Bronchial epithelial cell (primary cell): ENCODE data around the gene LRCH3. TPM values are rescaled to one million over a fixed set of nuclear protein-coding genes. Genes with fewer than 3 reads are reported as not detected.

Experiments used
- DNase-seq: peaks from one replicate; pipeline ENCODE4 v3.0.0-alpha.2; 2010; ENCODE audit warnings: low read depth
- FAIRE-seq: peaks from 2 replicates; lab custom pipeline; 2011; peaks lifted over from hg19 to GRCh38; lab: Jason Lieb, UNC
- H3K27me3 ChIP-seq: 2 replicates; pipeline ENCODE4 v1.5.1; 2011; ENCODE audit warnings: low read length; ENCODE audit not compliant: control insufficient read depth, insufficient read depth
- H3K36me3 ChIP-seq: 2 replicates; pipeline ENCODE4 v1.5.1; 2011; ENCODE audit warnings: low read length; ENCODE audit not compliant: control insufficient read depth, insufficient read depth
- H3K4me3 ChIP-seq: 2 replicates; pipeline ENCODE4 v1.5.1; 2011; ENCODE audit warnings: mild to moderate bottlenecking, low read depth, low read length, control low read depth
- CTCF ChIP-seq: IDR thresholded peaks from 2 replicates; pipeline ENCODE4 v1.5.1; 2011; ENCODE audit warnings: mild to moderate bottlenecking, moderate library complexity, low read length, control low read depth, inconsistent platforms; ENCODE audit not compliant: insufficient read depth, severe bottlenecking
- total RNA-seq: library from RNA; depleted of rRNA; stranded (reverse); fragments of >200 nt; gene quantifications from 2 replicates; pipeline ENCODE4 v1.2.1, GENCODE V29; 2014

Gene LRCH3
- total RNA-seq, 1 donor from 2014 or later: 25.5 TPM

GRCh38 chr3:197888511-197888910, 97.5 kb downstream of the LRCH3 start:
- DNase-seq: peak; percentile 33
- no peaks in the 10 kb centered on the region for H3K27me3 ChIP-seq
- H3K4me3 ChIP-seq: no peak overlapping the region
- no peak for FAIRE-seq
- peaks cover 3% of the 10 kb centered on the region for H3K36me3 ChIP-seq
- TF ChIP-seq CTCF: no peak

GRCh38 chr3:197889204-197889930, 98.3 kb downstream of the LRCH3 start:
- no peaks in the 10 kb centered on the region for H3K36me3 ChIP-seq
- DNase-seq (peak; percentile 90), FAIRE-seq (peak; percentile 64)
- no peak for TF ChIP-seq CTCF
- no peak overlapping the region for H3K4me3 ChIP-seq
- H3K27me3 ChIP-seq: no peaks in the 10 kb centered on the region

- no peak for FAIRE-seq
Observed at GRCh38 chr3:197890693-197891092, 99.6 kb downstream of the LRCH3 start.

GRCh38 chr3:197892162-197892561, 101.1 kb downstream of the LRCH3 start:
- Histone ChIP-seq H3K27me3 (no peaks in the 10 kb centered on the region), H3K36me3 (no peaks in the 10 kb centered on the region), H3K4me3 (no peak overlapping the region)
- DNase-seq (no peak), FAIRE-seq (no peak)
- TF ChIP-seq CTCF: no peak

More at GRCh38 chr3:197890693-197891092, 99.6 kb downstream of the LRCH3 start:
- Histone ChIP-seq H3K36me3 (no peaks in the 10 kb centered on the region), H3K4me3 (no peak overlapping the region), H3K27me3 (no peaks in the 10 kb centered on the region)
- TF ChIP-seq CTCF: no peak
- no peak for DNase-seq

- DNase-seq (no peak), FAIRE-seq (no peak)
- TF ChIP-seq CTCF: no peak
- Histone ChIP-seq H3K27me3 (no peaks in the 10 kb centered on the region), H3K36me3 (no peaks in the 10 kb centered on the region), H3K4me3 (no peak overlapping the region)
Observed at GRCh38 chr3:197896421-197896820, 105.4 kb downstream of the LRCH3 start.

- Histone ChIP-seq H3K36me3 (no peaks in the 10 kb centered on the region), H3K4me3 (no peak overlapping the region), H3K27me3 (no peaks in the 10 kb centered on the region)
- TF ChIP-seq CTCF: no peak
- DNase-seq (no peak), FAIRE-seq (no peak)
Observed at GRCh38 chr3:197899833-197900478, 108.9 kb downstream of the LRCH3 start.
